Mucosa of stomach (tissue), 1 donor: Measurements from ENCODE around the gene PTPN4.

ENCODE experiments used
- H3K27me3 ChIP-seq: one replicate; pipeline ENCODE4 v1.7.0; 2013; ENCODE audit warnings: mild to moderate bottlenecking, low read length; ENCODE audit not compliant: control insufficient read depth, insufficient read depth
- H3K36me3 ChIP-seq: one replicate; pipeline ENCODE4 v1.7.0; 2013; ENCODE audit warnings: low read length; ENCODE audit not compliant: control insufficient read depth, insufficient read depth
- H3K4me1 ChIP-seq: one replicate; pipeline ENCODE4 v1.7.0; 2013; ENCODE audit warnings: mild to moderate bottlenecking, low read length; ENCODE audit not compliant: control insufficient read depth, insufficient read depth
- H3K4me3 ChIP-seq: one replicate; pipeline ENCODE4 v1.7.0; 2013; ENCODE audit warnings: low read length
- H3K9ac ChIP-seq: one replicate; pipeline ENCODE4 v1.7.0; 2013; ENCODE audit warnings: mild to moderate bottlenecking, low read length, moderate library complexity
- H3K9me3 ChIP-seq: one replicate; pipeline ENCODE4 v1.7.0; 2013; ENCODE audit warnings: mild to moderate bottlenecking, low read length, moderate library complexity; ENCODE audit not compliant: control insufficient read depth
- donor health status: Pancreatic carcinoma.

The PTPN4 gene

DNA sequence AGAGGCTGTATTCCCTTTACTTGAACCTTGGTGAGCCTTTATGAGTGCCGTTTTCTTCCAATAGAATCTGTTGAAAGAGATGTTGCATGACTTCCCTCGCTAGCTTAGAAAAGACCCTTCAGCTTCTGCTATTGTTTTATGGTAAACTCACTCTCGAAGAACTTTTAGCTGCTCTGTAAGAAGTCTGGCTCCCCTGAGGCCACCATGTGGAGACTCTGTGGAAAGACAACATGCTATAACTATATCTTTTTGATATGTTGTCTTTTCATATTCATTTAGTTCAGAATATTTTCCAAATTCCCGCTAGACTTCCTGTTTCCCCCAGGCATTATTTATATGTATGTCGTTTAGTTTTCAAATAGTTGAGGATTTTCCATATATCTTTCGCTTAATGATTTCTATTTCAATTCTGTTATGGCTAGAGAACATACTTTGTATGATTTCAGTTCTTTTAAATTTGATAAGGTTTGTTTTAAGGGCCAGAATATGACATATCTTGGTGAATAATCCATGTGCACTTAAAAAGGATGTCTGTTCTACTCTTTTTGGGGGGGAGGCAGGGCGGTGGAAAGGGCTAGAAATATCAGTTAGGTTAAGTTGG is 64.1 kb downstream of the PTPN4 start:
- no peaks in the 10 kb centered on the region for H3K27me3 ChIP-seq
- H3K9me3 ChIP-seq: no peaks in the 10 kb centered on the region
- H3K36me3 ChIP-seq: no peaks in the 10 kb centered on the region
- H3K4me1 ChIP-seq: peaks cover 3% of the 10 kb centered on the region
- no peak overlapping the region for H3K9ac ChIP-seq
- H3K4me3 ChIP-seq: no peak overlapping the region

DNA sequence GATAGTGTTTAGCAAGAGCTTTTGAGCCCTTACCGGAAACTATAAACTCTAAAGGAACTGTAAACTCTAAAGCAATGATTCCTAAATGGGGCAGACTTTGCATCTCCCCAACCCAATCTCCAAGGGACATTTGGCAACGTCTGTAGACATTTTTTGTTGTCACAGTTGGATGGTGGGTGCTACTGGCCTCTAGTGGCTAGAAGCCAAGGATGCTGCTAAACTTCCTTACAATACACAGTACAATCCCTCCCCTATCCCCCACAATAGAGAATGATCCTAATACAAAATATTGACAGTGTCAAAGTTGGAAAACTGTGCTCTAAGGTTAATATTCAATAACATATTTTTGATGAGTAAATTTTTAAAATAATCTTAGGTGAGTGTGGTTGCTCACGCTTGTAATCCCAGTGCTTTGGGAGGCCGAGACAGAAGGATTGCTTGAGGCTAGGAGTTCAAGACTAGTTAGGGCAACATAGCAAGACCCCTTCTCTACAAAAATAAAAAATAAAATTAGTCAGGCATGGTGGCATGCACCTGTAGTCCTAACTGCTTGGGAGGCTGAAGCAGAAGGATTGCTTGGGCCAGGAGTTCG is 66.7 kb downstream of the PTPN4 start:
- Histone ChIP-seq H3K4me3 (no peak overlapping the region), H3K36me3 (no peaks in the 10 kb centered on the region), H3K4me1 (no peaks in the 10 kb centered on the region), H3K9me3 (no peaks in the 10 kb centered on the region), H3K27me3 (no peaks in the 10 kb centered on the region), H3K9ac (no peak overlapping the region)

- H3K27me3 ChIP-seq: no peaks in the 10 kb centered on the region
- H3K4me1 ChIP-seq: no peaks in the 10 kb centered on the region
- H3K36me3 ChIP-seq: no peaks in the 10 kb centered on the region
- no peaks in the 10 kb centered on the region for H3K9me3 ChIP-seq
- H3K4me3 ChIP-seq: no peak overlapping the region
- no peak overlapping the region for H3K9ac ChIP-seq
Observed at GRCh38 chr2:119827866-119828507, 68.3 kb downstream of the PTPN4 start.

GRCh38 chr2:119836455-119837142 is 76.9 kb downstream of the PTPN4 start:
- Histone ChIP-seq H3K9me3 (no peaks in the 10 kb centered on the region), H3K4me1 (peaks cover 8% of the 10 kb centered on the region), H3K36me3 (no peaks in the 10 kb centered on the region), H3K4me3 (no peak overlapping the region), H3K9ac (no peak overlapping the region), H3K27me3 (no peaks in the 10 kb centered on the region)

GRCh38 chr2:119837350-119837749 is 77.6 kb downstream of the PTPN4 start:
- H3K27me3 ChIP-seq: no peaks in the 10 kb centered on the region
- H3K9ac ChIP-seq: no peak overlapping the region
- no peaks in the 10 kb centered on the region for H3K9me3 ChIP-seq
- no peak overlapping the region for H3K4me3 ChIP-seq
- H3K36me3 ChIP-seq: no peaks in the 10 kb centered on the region
- H3K4me1 ChIP-seq: peaks cover 8% of the 10 kb centered on the region

DNA sequence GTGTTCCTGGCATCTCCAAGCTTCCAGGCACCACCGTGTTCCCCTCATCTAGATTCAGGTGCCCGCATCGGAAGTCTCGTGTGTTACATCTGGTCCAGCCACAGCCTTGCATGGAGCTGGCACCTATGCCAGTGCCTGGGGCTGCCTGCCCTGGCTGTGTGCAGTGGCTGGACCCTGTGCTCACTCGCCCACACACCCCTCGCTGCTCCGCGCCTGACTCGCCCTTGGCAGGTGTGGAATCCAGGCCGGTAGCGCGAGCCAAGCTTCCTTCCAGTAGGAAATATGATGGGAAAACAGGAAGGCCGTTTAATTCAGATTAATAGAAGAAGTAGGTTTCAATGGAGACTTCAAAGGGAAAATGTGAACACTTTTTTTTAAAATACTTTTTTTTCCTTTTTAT is 78.0 kb downstream of the PTPN4 start:
- Histone ChIP-seq H3K9ac (no peak overlapping the region), H3K4me1 (peaks cover 8% of the 10 kb centered on the region), H3K27me3 (no peaks in the 10 kb centered on the region), H3K9me3 (no peaks in the 10 kb centered on the region), H3K4me3 (no peak overlapping the region), H3K36me3 (no peaks in the 10 kb centered on the region)

DNA sequence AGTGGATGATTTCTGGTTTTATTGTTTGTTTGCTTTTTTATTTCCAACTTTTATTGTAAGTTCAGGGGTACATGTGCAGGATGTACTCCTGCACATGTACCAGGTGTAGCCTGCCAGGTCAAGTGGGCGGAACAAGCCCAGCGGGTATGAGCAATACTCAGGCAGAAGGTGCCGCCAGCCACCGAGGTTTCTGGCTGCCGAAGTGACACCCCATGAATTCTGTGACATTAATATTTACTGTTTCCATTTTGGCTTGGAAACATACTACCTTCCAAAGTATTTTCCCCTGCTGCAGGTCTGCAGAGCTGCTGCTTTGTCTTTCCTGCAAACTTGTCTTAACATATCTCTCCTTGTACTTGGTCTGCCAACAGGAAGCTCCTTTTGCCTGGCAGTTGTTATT is 78.5 kb downstream of the PTPN4 start:
- peaks cover 8% of the 10 kb centered on the region for H3K4me1 ChIP-seq
- H3K9ac ChIP-seq: no peak overlapping the region
- no peaks in the 10 kb centered on the region for H3K36me3 ChIP-seq
- H3K27me3 ChIP-seq: no peaks in the 10 kb centered on the region
- H3K4me3 ChIP-seq: no peak overlapping the region
- H3K9me3 ChIP-seq: no peaks in the 10 kb centered on the region

- peaks cover 8% of the 10 kb centered on the region for H3K4me1 ChIP-seq
- H3K9me3 ChIP-seq: no peaks in the 10 kb centered on the region
- H3K9ac ChIP-seq: no peak overlapping the region
- no peaks in the 10 kb centered on the region for H3K36me3 ChIP-seq
- H3K4me3 ChIP-seq: no peak overlapping the region
- H3K27me3 ChIP-seq: no peaks in the 10 kb centered on the region
Observed at GRCh38 chr2:119841550-119841949, 81.8 kb downstream of the PTPN4 start.

DNA sequence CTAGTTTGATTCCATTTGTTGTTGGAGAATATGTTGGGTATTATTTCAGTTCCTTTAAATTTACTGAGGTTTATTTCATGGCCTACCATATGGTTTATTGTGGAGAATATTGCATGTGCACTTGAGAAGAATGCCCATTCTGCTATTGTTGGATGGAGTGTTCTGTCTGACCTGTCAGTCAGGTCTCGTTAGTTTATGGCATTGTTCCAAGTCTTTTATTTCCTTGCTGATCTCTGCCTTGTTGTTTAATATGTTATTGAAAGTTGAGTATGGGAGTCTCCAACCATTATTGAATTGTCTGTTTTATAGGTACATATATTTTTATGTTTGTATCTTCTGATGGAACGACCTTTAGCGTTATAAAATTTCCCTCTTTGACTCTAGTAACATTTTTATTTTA is 86.3 kb downstream of the PTPN4 start:
- Histone ChIP-seq H3K27me3 (no peaks in the 10 kb centered on the region), H3K9me3 (no peaks in the 10 kb centered on the region), H3K36me3 (no peaks in the 10 kb centered on the region), H3K9ac (no peak overlapping the region), H3K4me3 (no peak overlapping the region), H3K4me1 (no peaks in the 10 kb centered on the region)

DNA sequence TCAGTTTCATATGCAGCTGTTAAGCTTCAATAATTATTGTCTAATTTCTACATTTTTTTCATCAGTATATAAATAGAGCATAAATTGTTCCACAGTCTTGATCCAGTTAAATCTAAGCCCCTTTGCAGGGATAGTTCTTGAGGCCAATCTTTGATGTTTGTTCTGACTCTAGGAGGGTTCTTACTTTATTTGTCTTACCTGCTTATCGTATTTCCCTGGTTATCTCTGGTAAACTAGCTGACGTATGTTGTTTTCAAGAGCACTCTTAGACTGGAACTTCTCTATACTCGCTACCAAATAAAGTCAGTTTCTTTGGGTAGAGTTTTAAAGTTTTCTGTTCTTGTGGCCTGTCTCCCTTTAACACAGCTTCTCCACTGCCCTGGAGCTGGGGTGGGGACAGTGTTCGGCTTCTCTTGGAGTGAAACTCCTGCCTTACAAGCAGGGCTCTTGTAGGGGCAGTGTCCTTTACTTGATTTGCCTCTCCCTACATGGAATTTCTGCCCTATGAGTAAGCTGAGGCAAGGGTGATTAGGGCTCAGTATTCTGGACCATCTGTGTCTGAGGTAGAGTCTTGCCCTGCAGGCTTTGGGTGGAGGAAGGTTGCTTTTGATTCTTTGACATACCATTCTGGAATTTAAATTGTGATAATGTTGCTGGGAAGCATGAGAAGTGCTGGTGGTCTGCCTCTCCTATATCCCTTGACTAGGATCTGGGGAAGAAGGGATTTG is 90.3 kb downstream of the PTPN4 start:
- H3K27me3 ChIP-seq: no peaks in the 10 kb centered on the region
- no peak overlapping the region for H3K4me3 ChIP-seq
- no peaks in the 10 kb centered on the region for H3K36me3 ChIP-seq
- H3K9me3 ChIP-seq: no peaks in the 10 kb centered on the region
- H3K9ac ChIP-seq: no peak overlapping the region
- H3K4me1 ChIP-seq: no peaks in the 10 kb centered on the region

DNA sequence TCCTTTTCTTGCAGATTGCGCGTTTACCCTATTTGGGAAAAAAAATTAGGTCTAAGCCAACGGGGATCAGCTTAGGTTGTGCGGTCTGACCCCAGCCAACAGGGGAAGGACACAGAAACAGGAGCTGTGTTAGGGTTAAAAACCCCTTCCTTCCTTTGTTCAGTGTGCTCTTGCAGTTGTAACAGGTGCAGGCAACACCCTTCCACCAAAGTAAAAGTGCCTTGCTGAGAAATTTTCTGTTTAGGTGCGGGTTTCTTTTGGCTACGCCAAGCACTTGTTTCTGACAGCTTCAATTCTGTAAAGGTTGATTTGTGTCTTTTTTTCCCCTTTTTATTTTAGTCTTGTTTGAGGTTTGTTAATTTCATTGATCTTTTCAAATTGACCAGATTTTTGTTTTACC is 92.5 kb downstream of the PTPN4 start:
- Histone ChIP-seq H3K36me3 (no peaks in the 10 kb centered on the region), H3K4me1 (peaks cover 7% of the 10 kb centered on the region)

More for the DNA sequence above, 92.5 kb downstream of the PTPN4 start:
- H3K9me3 ChIP-seq: no peaks in the 10 kb centered on the region
- H3K4me3 ChIP-seq: no peak overlapping the region
- no peak overlapping the region for H3K9ac ChIP-seq
- no peaks in the 10 kb centered on the region for H3K27me3 ChIP-seq
